ENCODE data around the gene COQ9.
"Not testable (repeated sequence)": the region's sequence is repeated elsewhere in the genome, so short reads cannot be mapped to it uniquely, and the experiment has no call there.

Gene COQ9

DNA sequence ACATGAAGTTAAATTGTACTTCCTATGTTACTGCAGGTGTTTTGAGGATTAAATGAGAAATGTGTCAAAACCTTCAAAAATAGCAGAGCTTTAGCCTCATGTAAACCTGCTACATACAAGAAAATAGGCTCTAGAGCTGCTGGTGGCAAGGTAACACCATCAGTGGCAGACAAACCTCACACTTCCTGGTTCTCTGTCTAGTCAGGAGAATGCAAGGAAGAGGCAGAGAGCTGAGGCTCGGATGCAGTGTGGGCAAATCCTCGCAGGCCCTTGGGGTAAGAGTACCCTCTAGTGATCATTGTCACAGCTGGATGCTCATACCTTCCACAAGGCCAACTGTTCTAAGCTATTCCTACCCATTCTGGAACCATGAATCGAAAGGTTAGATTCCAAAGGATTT is 14.3 kb upstream of the COQ9 start:
- ChIA-PET CTCF (interaction anchor here (1.0 to 6.4 kb wide), 8 partner anchors 8 to 133 kb away, joined by 3 to 91 read pairs (median 4); partner anchors contain the start of gene POLR2C), POLR2A (interaction anchor here (1.3 kb wide), 1 partner anchor 14 kb away, joined by 3 read pairs; the partner anchor contains the start of genes CIAPIN1 and COQ9)
- DNase-seq (ENCODE audit: low read depth, low spot score) = no peak

GRCh38 chr16:57434003-57434402 is 13.3 kb upstream of the COQ9 start:
- TF ChIP-seq, protein P1, sequence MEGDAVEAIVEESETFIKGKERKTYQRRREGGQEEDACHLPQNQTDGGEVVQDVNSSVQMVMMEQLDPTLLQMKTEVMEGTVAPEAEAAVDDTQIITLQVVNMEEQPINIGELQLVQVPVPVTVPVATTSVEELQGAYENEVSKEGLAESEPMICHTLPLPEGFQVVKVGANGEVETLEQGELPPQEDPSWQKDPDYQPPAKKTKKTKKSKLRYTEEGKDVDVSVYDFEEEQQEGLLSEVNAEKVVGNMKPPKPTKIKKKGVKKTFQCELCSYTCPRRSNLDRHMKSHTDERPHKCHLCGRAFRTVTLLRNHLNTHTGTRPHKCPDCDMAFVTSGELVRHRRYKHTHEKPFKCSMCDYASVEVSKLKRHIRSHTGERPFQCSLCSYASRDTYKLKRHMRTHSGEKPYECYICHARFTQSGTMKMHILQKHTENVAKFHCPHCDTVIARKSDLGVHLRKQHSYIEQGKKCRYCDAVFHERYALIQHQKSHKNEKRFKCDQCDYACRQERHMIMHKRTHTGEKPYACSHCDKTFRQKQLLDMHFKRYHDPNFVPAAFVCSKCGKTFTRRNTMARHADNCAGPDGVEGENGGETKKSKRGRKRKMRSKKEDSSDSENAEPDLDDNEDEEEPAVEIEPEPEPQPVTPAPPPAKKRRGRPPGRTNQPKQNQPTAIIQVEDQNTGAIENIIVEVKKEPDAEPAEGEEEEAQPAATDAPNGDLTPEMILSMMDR (IDR thresholded peaks at IDR 0.05; ENCODE audit: insufficient read depth, low read length, missing control alignments) = no peak
- ChIA-PET POLR2A (no interaction called here), CTCF (interaction anchor here (1.2 to 6.4 kb wide), 7 partner anchors 7 to 134 kb away, joined by 3 to 91 read pairs (median 4); partner anchors contain the start of gene POLR2C)

More for the DNA sequence above, 14.3 kb upstream of the COQ9 start:
- H3K4me3 ChIP-seq (ENCODE audit: low read depth, low read length) = no peak overlapping the region
- TF ChIP-seq, protein P1 (IDR thresholded peaks at IDR 0.05; ENCODE audit: insufficient read depth, low read length, missing control alignments) = no peak

GRCh38 chr16:57435838-57436237 is 11.4 kb upstream of the COQ9 start:
- DNase-seq (ENCODE audit: low read depth, low spot score) = no peak
- TF ChIP-seq, protein P1 (IDR thresholded peaks at IDR 0.05; ENCODE audit: insufficient read depth, low read length, missing control alignments) = no peak
- ChIA-PET POLR2A (interaction anchor here (1.0 kb wide), 1 partner anchor 11 kb away, joined by 3 read pairs; the partner anchor contains the start of genes CIAPIN1 and COQ9), CTCF (interaction anchor here (1.1 to 13.2 kb wide), 4 partner anchors 9 to 85 kb away, joined by 3 to 185 read pairs (median 6); partner anchors contain the start of gene POLR2C)
- H3K4me3 ChIP-seq (ENCODE audit: low read depth, low read length) = no peak overlapping the region

More at GRCh38 chr16:57434003-57434402, 13.3 kb upstream of the COQ9 start:
- no peak for DNase-seq (ENCODE audit: low read depth, low spot score)
- H3K4me3 ChIP-seq (ENCODE audit: low read depth, low read length) = no peak overlapping the region

GRCh38 chr16:57439947-57440346 is 7.3 kb upstream of the COQ9 start:
- DNase-seq (ENCODE audit: low read depth, low spot score); POLR2A ChIA-PET; H3K4me3 ChIP-seq (ENCODE audit: low read depth, low read length): not testable (repeated sequence)
- CTCF ChIA-PET = interaction anchor here (1.2 to 13.2 kb wide), 4 partner anchors 19 to 80 kb away, joined by 3 to 185 read pairs (median 4); partner anchors contain the start of gene POLR2C

DNA sequence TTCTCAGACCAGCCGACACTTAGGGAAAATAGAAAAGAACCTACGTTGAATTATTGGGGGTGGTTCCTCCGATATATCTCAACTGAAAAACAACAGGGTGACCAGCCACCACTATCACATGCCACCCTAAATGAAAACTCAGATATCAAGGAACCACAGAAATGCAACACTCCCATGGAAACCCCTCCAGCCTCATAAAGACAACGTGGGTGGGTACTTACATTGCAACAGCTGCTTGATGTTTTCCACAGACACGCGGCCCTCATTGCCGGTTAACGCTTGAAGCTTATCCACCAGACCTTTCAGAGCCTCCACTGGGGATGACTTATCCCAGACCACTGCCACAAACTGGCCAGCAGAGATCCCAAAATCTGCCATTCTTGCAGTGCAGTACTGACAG is 6.7 kb upstream of the COQ9 start:
- POLR2A ChIA-PET; DNase-seq (ENCODE audit: low read depth, low spot score); H3K4me3 ChIP-seq (ENCODE audit: low read depth, low read length): not testable (repeated sequence)
- CTCF ChIA-PET = interaction anchor here (1.2 to 13.2 kb wide), 4 partner anchors 20 to 140 kb away, joined by 3 to 185 read pairs (median 4); partner anchors contain the start of gene POLR2C

DNA sequence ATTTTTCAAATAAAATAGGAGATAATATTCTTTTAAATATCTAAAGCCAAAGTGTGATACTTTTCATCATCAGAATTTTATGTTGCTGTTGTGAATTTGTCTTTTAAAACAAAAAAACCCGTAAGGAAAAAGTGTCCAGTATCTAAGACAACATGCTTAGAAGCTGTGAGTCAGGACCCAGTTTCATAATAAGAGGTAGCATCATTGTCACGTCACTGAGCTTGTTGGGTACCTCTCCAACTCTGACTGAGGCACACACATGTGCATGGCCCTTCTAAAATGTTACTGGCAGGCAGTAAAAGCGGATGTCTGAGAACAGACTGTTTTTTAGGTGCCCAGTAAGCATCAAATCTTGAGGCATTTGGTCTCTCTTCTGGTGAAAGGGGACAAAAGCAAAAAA is 2.6 kb upstream of the COQ9 start:
- TF ChIP-seq, protein P1 (IDR thresholded peaks at IDR 0.05; ENCODE audit: insufficient read depth, low read length, missing control alignments) = no peak
- ChIA-PET CTCF (interaction anchor here (0.9 to 13.2 kb wide), 6 partner anchors 11 to 143 kb away, joined by 3 to 185 read pairs (median 5); partner anchors contain the start of gene POLR2C), POLR2A (no interaction called here)
- no peak overlapping the region for H3K4me3 ChIP-seq (ENCODE audit: low read depth, low read length)
- no peak for DNase-seq (ENCODE audit: low read depth, low spot score)

DNA sequence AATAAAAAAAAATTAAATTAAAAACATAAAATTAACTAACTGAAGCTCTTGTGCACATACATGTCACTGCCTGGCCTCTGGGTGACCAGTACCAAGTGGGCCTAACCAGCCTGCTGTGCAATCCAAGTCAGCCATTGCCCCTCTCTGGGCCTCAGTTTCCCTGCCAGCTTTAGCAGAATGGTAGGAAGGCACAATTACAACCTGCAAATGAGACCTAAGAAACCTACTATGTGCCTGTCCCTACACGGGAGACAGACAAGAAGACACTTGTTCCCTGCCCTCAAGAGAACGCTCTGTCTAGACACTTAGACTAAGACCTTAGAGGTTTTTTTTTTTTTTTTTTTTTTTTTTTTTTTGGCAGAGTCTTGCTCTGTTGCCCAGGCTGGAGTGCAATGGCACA is 1.8 kb upstream of the COQ9 start:
- TF ChIP-seq, protein P1 (IDR thresholded peaks at IDR 0.05; ENCODE audit: insufficient read depth, low read length, missing control alignments) = no peak
- CTCF ChIA-PET = interaction anchor here (0.9 to 13.2 kb wide), 4 partner anchors 18 to 144 kb away, joined by 5 to 185 read pairs (median 73); partner anchors contain the start of gene POLR2C
- no peak overlapping the region for H3K4me3 ChIP-seq (ENCODE audit: low read depth, low read length)
- no peak for DNase-seq (ENCODE audit: low read depth, low spot score)
- POLR2A ChIA-PET = no interaction called here

All from AG04449 (cell line).